ENCODE results near the gene TLR7.

Gene TLR7

DNA sequence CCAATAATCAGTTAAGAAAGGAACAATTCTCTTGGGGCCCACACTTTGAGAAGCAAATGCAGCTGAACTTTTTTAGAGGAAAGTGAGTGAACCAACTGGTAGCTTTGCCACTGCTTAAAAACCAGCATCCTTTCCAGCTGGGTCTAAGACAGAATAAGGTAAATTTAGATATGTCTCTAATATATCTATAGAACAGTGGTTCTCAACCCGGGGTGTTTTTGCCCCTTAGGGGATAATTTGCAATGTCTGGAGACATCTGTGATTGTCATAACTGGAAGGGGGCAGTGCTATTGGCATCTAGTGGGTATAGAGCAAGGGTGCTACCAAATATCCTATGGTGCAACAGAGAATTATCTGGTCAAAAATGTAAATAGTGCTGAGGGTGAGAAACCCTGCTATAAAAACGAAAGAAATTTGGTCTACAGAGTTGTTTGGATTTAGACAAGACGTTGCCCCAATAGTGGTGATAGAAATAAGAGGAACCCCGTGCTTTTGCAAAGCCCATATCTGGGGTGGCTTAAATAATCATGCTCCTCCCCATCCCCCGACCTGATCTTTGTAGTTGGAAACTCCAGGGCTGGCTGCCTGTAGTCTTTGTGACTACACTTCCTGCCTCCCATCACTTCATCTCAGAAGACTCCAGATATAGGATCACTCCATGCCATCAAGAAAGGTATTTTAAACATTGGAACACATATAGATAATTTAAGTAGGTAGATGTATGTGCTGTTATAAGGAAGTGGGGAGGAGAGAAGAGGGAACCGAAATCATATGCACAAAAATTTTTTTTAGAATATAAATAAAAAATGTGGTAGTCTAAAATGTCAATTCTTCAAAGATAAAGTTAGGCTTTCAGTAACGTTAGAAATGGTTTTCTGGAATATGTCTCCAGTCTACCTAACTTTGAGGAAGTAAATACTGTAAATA lies at the start of gene TLR7:
TSS of gene TLR7 (plus strand) at position 622 of the 927 bp plus-strand sequence. CDS start 507 bp downstream, outside the sequence.
- DNase-seq: peak in 1 of 58 donors; percentile 4

DNA sequence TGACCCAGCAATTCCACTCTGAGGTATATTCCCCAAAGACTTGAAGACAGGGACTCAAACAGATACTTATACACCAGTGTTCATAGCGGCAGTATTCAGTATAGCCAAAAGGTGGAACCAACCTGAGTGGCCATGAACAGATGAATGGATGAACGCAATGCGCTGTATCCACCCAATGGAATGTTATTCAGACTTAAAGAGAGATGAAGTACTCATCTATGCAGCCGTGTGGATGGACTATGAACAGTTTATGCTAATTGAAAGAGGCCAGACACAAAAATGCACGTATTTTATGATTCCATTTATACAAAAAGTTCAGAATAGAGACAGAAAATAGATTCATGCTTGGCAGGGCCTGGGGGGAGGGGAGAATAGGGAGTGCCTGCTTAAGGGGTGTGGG lies 49.3 kb upstream of the TLR7 start:
- DNase-seq: no peak

DNA sequence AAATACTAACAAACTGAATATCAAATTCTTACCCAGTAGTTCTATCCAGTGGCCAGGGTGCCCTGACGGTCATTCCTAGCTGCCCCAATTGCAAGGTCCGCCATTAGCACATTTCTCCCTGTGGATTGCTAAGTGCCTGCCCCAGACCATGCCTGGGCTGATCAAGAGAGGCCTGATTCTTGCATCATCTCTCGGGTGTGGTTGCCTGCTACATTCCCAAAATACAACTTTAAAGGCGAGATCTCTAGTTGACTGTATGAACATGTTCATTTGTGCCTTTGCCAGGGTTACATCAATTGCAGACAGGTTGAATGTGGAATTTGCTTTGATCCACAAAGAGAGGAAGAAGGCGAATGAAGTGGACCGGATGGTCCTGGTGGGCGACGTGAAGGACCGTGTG lies 47.6 kb upstream of the TLR7 start:
- DNase-seq: no peak

DNA sequence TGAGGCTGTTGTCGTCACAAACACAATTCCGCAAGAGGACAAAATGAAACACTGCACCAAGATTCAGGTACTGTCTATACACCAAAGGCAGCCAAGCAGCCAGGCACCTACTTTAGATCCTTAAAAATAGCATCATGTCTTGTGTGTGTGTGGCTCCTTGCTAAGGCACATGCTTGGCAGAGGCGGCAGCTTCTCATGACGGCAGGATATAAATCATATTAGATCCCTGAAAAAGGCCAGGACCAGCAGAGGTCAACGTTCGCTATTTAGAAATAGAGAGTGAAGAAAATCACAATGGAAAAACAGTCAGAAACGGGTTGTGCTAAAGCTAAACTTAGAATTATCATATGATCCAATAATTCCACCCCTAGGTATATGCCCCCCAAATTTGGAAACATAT lies 46.1 kb upstream of the TLR7 start:
- DNase-seq: no peak

DNA sequence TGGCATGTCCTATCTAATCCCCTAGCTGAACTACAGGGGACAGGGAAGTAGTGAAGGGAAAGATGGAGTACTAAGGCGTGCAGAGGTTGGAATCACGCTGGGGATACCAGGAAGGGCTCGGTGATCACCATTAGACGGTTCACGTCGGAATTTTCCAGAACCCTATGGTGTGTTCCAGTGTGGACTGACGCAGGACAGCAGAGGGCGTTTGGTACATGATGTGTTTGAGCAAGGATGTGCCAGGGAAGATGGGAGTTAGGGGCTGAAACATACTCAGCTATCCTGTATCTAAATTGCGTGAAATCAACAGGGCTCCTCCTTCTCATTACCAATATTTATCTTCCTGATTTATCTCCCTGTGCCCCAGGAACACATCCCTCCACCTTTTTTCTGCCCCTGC lies 41.9 kb upstream of the TLR7 start:
- no peak for DNase-seq

DNA sequence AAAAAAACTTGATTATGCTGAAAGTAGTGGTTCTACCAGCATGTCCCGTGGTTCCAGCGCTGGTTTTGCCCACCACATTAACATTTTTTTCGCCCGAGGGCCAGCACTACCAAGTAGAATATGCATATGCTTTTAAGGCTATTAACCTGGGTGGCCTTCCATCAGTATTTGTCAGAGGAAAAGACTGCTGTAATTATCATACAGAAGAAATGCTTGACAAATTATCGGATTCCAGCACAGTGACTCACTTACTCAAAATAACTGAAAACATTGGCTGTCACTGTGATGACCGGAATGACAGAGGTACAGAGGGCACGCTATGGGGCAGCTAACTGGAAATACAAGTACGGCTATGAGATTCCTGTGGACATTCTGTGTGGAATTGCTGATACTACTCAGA lies 41.1 kb upstream of the TLR7 start:
- no peak for DNase-seq

DNA sequence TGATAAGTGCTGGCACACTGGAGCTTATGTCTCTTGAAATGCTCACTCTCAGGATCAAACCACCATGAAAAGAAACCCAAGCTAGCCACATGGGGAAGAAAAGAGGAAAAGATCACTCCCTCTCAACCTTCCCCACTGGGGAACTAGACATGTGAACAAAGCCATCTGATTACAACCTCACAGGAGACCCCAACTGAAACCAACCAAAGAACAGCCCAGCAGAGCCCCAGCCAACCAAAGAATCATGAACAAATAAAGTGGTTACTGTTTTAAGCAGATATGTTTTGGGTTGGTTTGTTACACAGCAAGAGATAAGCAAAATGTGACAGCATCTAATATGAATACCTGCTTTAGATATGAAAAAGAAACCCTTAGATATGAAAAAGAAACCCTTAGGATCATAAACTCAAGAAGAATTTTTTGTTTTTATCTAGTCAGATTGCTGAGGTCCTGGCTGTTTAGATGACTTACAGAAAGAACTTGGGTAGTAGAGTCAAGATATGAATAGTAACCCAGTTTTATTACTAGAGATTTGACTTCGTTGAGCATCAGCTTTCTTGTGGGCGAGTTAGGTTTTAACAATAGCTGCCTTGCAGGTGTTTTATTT lies 23.7 kb upstream of the TLR7 start:
- no peak for DNase-seq

DNA sequence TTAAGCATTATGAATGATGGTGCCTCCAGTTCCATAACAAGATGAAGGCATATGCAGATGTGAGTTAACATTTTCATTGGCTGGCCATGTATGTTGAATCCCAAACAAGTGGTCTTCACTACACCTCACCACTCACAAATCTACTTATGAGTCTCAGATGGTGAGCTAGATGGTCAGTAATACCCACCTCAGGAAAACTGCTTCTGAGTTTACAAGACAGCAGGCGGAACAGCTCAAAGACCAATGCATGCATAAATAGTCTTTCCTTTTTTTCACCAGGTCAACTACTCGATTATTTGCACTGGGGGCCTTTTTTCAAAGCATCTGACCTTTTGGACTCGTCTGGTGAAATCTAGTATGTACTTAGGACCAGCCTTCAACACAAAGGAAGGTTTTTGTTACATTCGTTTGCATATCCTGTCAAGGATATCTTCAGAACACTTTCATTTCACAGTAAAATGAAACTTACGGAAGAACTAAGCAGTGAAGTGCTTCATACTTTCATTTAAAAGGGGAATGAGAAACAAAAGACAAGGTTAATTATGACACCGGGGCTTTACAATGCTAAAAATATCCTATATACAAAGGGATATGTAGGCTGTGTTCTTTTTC lies 23.1 kb upstream of the TLR7 start:
- DNase-seq: no peak

DNA sequence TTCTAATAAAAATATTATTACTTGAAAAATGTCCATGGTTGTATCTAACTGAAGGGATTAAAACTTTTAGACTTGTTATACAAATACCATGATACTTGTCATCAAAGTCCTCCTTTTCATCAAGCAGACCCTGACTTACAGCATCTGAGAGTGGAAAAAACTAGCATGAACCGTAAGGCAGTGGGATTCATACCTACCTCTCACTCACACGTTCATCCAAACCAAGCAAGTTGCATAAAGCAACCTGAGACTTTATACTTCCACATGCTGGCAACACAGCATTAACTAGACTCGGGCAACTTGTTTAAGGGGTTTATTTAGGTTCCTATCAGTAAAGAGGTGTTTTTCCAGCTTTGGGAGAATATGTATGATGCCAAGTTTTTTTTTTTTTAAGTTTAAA lies 22.6 kb upstream of the TLR7 start:
- DNase-seq: no peak

DNA sequence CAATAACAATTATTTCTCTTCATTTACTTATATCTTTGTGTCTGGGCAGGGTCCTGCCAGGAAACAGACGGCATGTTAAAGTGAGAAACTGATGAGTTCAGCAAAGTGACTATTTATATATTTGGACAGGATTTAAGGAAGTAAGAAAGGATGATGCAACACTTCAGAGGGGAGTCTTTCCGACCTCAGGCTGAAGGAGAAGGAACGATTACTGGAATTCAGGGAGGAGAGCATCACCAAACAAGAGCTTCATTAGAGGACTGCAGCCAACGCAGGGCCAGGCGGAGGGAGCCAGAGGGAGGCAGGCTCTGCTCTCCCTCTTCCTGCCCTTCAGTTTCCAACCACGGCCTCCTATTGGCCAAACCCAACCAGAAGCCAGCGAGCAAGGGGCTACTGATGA lies 1.5 kb upstream of the TLR7 start:
- DNase-seq: no peak

DNA sequence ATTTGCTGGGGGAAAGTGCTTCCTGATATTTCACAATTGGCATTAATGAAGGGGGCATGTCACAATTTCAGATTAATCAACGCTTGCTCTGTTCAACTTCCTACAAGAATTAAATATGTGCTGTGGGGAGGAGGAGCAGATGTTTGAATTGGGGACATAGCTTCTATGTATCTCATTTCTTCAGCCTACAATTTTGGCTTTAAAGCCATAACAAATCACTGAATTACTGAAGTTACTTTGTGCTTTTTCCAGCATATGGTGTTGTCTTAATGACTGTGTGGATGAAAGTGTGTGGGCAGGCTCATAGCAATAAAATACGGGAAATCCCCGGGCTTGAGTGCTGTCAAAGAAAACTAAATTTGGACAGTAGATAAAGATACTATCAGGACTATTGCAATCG lies 813 bp downstream of the TLR7 start:
- no peak for DNase-seq

DNA sequence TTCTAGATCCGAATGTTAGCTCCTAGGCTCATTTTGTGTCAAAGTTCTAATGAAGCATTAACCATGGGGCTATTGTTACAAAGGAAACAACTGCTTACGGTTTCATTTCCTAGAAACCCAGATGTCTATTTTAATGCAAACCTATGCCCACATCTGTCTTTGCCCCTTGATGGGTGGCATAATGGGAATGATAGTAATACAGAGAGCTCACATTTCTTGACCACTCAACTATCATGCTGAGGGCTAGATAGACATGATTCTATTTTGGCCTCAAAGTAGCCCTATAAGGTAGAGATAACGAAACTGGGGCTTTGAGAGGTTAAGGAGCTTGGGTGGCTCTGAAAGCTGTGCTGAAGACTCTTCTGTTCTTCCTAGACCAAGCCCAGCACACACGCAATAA lies 1.9 kb downstream of the TLR7 start:
- no peak for DNase-seq

DNA sequence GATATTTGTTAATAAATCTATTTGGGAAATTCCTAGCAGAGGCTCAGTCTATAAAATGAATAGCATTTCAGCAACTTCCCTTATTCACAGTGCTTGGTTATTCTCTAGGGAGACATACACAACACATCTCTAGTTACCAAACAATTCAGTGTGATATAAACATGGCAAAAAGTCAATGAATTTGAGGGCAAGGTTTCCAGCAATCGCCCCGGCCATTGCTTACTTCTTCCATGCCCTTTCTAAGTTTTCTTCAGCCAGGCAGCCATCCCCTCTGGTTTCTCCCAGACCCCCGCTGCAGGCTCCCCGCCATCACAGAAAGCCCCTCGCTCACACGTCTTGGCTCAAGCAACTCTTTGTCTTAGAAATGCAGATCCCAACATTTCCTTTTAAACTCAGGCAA lies 4.4 kb downstream of the TLR7 start:
- no peak for DNase-seq

DNA sequence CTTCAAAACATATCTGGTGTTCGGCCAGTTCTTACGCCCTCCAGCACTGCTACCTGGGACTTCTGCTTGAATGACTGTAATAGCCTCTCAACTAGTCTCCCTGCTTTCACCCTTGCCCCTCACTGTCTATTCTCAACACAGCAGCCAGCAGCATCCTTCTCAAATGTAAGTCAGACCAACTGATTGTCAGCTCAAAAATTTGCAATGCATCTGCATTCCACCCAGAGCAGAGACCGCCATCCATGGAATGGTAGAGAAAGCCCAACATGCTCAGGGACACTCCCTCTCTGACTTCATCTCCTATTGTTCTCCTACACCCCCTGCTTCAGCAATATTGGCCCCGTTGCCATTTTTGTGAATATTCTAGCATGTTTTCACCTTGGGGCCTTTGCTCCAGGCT lies 5.9 kb downstream of the TLR7 start:
- DNase-seq: no peak

DNA sequence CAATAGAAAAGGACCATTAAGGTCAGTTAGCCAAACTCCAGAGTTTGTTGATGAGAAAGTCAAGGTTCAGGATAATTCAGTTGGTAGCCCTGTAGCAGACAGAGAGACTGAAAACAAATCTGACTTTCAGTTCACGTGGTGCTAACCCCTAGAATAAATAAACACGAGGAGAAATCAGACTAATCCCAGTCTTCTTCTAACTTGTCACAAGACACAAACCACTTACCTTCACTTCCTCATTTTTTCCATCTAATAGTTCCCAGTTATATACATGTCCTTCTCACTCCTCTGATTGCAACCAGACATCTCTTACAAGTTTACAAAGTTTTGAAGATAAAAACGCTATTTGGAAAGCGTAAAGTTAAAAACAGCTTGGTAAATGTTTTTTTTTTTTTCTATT lies 7.7 kb downstream of the TLR7 start:
- DNase-seq: no peak

DNA sequence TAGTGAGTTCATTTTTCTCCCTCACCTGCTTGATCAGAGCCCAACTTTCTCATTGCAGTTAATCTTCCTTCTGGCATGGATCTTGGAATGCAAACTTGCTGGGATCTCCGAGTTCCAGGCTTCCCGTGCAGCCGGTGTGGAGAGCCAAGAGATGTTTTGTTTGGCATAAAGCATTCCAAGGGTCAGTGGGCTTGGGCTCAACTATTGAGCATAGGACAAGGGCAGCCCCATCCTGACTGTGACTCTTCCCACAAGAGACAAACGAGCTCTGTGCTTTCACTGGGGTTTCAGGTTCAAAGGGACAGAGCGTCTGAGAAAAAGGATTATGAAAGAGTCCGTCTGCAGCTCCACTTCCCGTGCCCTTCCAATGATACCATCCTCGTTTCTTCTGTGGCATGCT lies 10.5 kb downstream of the TLR7 start:
- no peak for DNase-seq

DNA sequence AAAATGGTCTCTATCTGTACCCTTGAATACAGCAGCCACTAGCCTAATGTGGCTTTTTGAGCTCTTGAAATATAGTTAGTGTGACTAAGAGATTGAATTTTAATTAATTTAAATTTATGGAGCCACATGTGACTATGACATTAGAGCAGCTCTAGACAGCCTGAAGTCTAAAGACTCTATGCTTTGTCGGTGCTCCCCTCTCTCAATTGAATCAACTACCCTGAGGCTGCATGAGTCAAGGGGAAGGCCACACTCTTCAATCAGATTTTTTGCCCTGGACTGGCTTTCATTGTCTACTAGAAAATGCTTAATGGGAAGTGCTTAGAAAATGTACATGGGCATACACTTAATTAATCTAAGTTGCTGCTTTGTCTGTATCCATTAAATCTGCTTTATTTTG lies 11.7 kb downstream of the TLR7 start:
- no peak for DNase-seq

DNA sequence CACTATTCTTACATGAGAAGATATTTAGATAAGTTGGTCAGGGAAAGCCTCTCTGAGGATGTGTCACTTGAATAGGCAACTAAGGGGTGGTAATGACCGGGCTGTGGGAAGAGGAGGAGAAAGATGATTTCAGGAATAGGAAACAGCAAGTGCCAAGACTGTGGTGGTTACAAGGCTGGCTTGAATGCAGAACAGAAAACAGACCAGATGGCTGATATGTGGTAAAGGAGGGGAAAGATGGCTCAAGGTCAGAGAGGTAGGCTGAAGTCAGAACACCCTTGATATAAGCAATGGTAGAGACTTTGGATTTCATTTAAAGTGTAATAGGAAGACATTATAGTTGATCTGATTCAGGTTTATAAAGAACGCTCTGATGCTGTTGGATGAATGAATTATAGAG lies 15.0 kb downstream of the TLR7 start:
- no peak for DNase-seq

DNA sequence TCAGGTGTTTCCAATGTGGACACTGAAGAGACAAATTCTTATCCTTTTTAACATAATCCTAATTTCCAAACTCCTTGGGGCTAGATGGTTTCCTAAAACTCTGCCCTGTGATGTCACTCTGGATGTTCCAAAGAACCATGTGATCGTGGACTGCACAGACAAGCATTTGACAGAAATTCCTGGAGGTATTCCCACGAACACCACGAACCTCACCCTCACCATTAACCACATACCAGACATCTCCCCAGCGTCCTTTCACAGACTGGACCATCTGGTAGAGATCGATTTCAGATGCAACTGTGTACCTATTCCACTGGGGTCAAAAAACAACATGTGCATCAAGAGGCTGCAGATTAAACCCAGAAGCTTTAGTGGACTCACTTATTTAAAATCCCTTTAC lies 18.6 kb downstream of the TLR7 start:
- DNase-seq: no peak

DNA sequence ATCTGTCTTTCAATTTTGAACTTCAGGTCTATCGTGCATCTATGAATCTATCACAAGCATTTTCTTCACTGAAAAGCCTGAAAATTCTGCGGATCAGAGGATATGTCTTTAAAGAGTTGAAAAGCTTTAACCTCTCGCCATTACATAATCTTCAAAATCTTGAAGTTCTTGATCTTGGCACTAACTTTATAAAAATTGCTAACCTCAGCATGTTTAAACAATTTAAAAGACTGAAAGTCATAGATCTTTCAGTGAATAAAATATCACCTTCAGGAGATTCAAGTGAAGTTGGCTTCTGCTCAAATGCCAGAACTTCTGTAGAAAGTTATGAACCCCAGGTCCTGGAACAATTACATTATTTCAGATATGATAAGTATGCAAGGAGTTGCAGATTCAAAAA lies 19.7 kb downstream of the TLR7 start:
- DNase-seq: no peak

DNA sequence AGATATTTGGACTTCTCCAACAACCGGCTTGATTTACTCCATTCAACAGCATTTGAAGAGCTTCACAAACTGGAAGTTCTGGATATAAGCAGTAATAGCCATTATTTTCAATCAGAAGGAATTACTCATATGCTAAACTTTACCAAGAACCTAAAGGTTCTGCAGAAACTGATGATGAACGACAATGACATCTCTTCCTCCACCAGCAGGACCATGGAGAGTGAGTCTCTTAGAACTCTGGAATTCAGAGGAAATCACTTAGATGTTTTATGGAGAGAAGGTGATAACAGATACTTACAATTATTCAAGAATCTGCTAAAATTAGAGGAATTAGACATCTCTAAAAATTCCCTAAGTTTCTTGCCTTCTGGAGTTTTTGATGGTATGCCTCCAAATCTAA lies 20.3 kb downstream of the TLR7 start:
- no peak for DNase-seq

DNA sequence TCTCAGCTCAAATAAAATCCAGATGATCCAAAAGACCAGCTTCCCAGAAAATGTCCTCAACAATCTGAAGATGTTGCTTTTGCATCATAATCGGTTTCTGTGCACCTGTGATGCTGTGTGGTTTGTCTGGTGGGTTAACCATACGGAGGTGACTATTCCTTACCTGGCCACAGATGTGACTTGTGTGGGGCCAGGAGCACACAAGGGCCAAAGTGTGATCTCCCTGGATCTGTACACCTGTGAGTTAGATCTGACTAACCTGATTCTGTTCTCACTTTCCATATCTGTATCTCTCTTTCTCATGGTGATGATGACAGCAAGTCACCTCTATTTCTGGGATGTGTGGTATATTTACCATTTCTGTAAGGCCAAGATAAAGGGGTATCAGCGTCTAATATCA lies 20.9 kb downstream of the TLR7 start:
- no peak for DNase-seq

DNA sequence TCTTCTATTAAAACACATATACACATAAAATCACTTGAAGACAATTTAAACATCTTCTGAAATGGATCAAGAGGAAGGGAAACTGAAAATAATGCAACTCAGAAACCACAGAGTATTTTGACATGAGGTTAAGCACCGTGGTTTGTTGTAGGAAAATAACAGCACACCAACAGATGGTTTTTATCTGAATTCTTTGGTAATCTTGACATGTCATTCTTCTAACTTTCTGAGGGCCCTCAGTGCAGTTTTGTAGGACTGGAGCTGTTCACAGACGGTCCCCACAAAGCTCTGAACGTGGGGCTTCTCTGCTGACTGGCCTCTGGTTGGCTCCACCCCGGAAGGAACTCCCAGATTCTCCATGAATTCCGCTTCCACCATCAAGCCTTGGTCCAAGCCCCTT lies 23.6 kb downstream of the TLR7 start:
- no peak for DNase-seq
